Measurements from ENCODE around the gene S100A16. TPM values are rescaled to one million over a fixed set of nuclear protein-coding genes. Genes with fewer than 3 reads are reported as not detected.

Gene S100A16
- total and polyA plus RNA-seq, 9 of the 15 experiments (the other 6 are each of a cell fraction or from before 2014, with no cell fraction given), result 1.6 to 6.9 (median 4.3) TPM

DNA sequence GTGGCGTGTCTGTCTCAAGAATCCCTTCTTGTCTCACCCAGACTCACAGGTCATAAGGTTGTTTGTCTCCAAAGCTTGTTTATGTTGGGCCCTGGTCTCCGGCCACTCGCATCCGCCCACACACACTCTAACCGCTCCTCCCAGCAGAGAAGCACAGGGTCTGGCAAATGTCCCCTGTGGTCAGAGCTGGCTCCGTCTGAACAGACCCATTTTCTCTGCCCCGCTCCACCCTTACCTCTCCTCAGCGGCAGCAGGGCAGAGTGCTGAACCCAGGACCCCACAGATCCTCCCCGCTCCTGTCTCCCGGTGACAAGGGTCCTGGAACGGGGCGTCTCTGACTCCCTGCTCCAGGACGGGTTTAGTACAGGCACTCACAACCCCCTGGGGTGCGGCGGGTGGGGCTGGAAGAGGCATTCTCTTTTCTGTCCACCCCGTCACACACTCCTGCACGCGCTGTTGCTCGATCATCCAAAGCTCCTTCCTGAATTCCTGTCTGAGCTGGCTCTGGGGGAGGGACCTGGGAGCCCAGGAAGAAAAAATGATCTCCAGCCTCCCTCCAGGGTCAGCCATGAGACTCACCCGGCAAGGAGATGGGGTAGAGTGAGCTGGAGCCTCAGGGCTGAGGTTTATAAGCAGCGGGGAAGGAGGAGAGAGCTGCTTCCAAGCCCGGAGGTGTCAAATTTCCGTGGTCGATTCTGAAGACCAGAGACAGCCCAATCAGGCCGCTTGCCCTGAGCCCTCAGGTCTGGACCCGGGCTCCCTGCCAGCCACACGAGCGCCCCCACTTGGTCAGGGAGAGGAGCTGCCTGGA lies 14.2 kb upstream of the S100A16 start, which contains the start of gene S100A13 (continued):
- TF ChIP-seq E2F1 (CRISPR knock-in tag; IDR thresholded peaks at IDR 0.05), result no peak
- TF ChIP-seq TAF9B (IDR thresholded peaks at IDR 0.05; ENCODE audit: partially characterized antibody), result peak; percentile 67
- TF ChIP-seq NR2C2 (CRISPR knock-in tag; IDR thresholded peaks at IDR 0.05), result 0 out of 2 replicates have a peak, but pooled peaks have one; percentile 32
- TF ChIP-seq NR2C2 (tag; IDR thresholded peaks at IDR 0.05), result peak; percentile 72
- no peak for TF ChIP-seq ZNF561 (CRISPR knock-in tag; conservative IDR thresholded peaks at IDR 0.05)
- TF ChIP-seq ZNF224 (CRISPR knock-in tag; IDR thresholded peaks at IDR 0.05), result no peak
- no peak for TF ChIP-seq ZNF143 (CRISPR knock-in tag; IDR thresholded peaks at IDR 0.05)
- TF ChIP-seq HMG20A (CRISPR knock-in tag; conservative IDR thresholded peaks at IDR 0.05), result no peak
- no peak for TF ChIP-seq PRMT5 (CRISPR knock-in tag; IDR thresholded peaks at IDR 0.05)
- no peak for TF ChIP-seq ZNF165 (CRISPR knock-in tag; IDR thresholded peaks at IDR 0.05; ENCODE audit: borderline replicate concordance)
- TF ChIP-seq U2AF2 (optimal IDR thresholded peaks at IDR 0.05; ENCODE audit: low read depth, low read length), result no peak
- no peak for TF ChIP-seq TRIM25 (IDR thresholded peaks at IDR 0.05; ENCODE audit: borderline replicate concordance)
- no peak for TF ChIP-seq HDGF (IDR thresholded peaks at IDR 0.05)
- no peak for TF ChIP-seq ZBTB12 (CRISPR knock-in tag; IDR thresholded peaks at IDR 0.05)
- TF ChIP-seq, protein P1, sequence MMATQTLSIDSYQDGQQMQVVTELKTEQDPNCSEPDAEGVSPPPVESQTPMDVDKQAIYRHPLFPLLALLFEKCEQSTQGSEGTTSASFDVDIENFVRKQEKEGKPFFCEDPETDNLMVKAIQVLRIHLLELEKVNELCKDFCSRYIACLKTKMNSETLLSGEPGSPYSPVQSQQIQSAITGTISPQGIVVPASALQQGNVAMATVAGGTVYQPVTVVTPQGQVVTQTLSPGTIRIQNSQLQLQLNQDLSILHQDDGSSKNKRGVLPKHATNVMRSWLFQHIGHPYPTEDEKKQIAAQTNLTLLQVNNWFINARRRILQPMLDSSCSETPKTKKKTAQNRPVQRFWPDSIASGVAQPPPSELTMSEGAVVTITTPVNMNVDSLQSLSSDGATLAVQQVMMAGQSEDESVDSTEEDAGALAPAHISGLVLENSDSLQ (IDR thresholded peaks at IDR 0.05), result peak; percentile 61

All from K562 (cell line).